GM21825 (cell line): ENCODE results near the gene UPK3BL2.

ENCODE experiments used
- ATAC-seq: cut with Tn5 transposase; IDR thresholded peaks from one replicate; pipeline ENCODE4 v1.9.1; 2021; ENCODE audit warnings: mild to moderate bottlenecking, moderate library complexity; ENCODE audit not compliant: unreplicated experiment

Gene UPK3BL2

GRCh38 chr7:102494473-102495149 is 48.9 kb downstream of the UPK3BL2 start:
- ATAC-seq: peak; percentile 65

- peak; percentile 0 for ATAC-seq
These were observed 49.5 kb downstream of the UPK3BL2 start for GRCh38 chr7:102494026-102494425.

GRCh38 chr7:102493220-102493935 is 50.1 kb downstream of the UPK3BL2 start:
- ATAC-seq: peak; percentile 30

- ATAC-seq: peak; percentile 50
These were observed 52.9 kb downstream of the UPK3BL2 start for GRCh38 chr7:102490529-102491075.
